ENCODE data around the gene KCNQ5. TPM values are rescaled to one million over a fixed set of nuclear protein-coding genes. Genes with fewer than 3 reads are reported as not detected.

The KCNQ5 gene
- total and polyA plus RNA-seq, 5 experiments from 2014 or later = 2.3 to 10.7 (median 4.8) TPM

- H3K4me1 Mint-ChIP-seq = peaks cover 0 to 8% (median 3%) of the 10 kb centered on the region in 4 donors
- no peaks in the 10 kb centered on the region for H3K27me3 Mint-ChIP-seq
- H3K4me3 Mint-ChIP-seq = no peak overlapping the region
- H3K27ac Mint-ChIP-seq = no peak overlapping the region
- peaks cover 0 to 11% (median 5%) of the 10 kb centered on the region in 9 donors for H3K9me3 Mint-ChIP-seq
- ATAC-seq (no peak), DNase-seq (no peak)
- peaks cover 4 to 12% (median 5%) of the 10 kb centered on the region in 3 donors for H3K36me3 Mint-ChIP-seq
- POLR2A ChIA-PET = no interaction called here
These were observed 176.3 kb downstream of the KCNQ5 start for GRCh38 chr6:72798196-72798595.

- no peak for ATAC-seq
- H3K27me3 Mint-ChIP-seq = no peaks in the 10 kb centered on the region
- H3K4me3 Mint-ChIP-seq = no peak overlapping the region
- H3K27ac Mint-ChIP-seq = no peak overlapping the region
- POLR2A ChIA-PET = no interaction called here
- DNase-seq = no peak
- no peaks in the 10 kb centered on the region for H3K9me3 Mint-ChIP-seq
- H3K4me1 Mint-ChIP-seq = peaks cover 4 to 18% (median 9%) of the 10 kb centered on the region in 4 donors
- H3K36me3 Mint-ChIP-seq = peaks cover 5 to 9% (median 6%) of the 10 kb centered on the region in 3 donors
These were observed 188.0 kb downstream of the KCNQ5 start for GRCh38 chr6:72809746-72810379.

- Mint-ChIP-seq H3K9me3 (no peaks in the 10 kb centered on the region), H3K27ac (peak overlapping the region in 1 of 10 donors; percentile 29), H3K4me1 (peaks cover 7 to 24% (median 10%) of the 10 kb centered on the region in 4 donors), H3K4me3 (no peak overlapping the region), H3K27me3 (no peaks in the 10 kb centered on the region), H3K36me3 (peaks cover 5 to 9% (median 5%) of the 10 kb centered on the region in 3 donors)
- ATAC-seq (no peak), DNase-seq (no peak)
- POLR2A ChIA-PET = no interaction called here
These were observed 188.9 kb downstream of the KCNQ5 start for GRCh38 chr6:72810571-72811280.

GRCh38 chr6:72811971-72812421, 190.1 kb downstream of the KCNQ5 start:
- Mint-ChIP-seq H3K4me3 (no peak overlapping the region), H3K36me3 (peaks cover 0 to 7% (median 5%) of the 10 kb centered on the region in 3 donors), H3K27ac (peak overlapping the region in 2 of 10 donors; percentile 4 to 19), H3K4me1 (peaks cover 10 to 29% (median 13%) of the 10 kb centered on the region in 4 donors), H3K27me3 (no peaks in the 10 kb centered on the region), H3K9me3 (no peaks in the 10 kb centered on the region)
- POLR2A ChIA-PET = no interaction called here
- ATAC-seq (no peak), DNase-seq (no peak)

GRCh38 chr6:72813807-72814596, 192.1 kb downstream of the KCNQ5 start:
- Mint-ChIP-seq H3K27me3 (no peaks in the 10 kb centered on the region), H3K4me1 (peaks cover 10 to 29% (median 13%) of the 10 kb centered on the region in 4 donors), H3K4me3 (no peak overlapping the region), H3K27ac (peak overlapping the region in 1 of 10 donors; percentile 5), H3K36me3 (peaks cover 0 to 2% (median 0%) of the 10 kb centered on the region in 3 donors), H3K9me3 (no peaks in the 10 kb centered on the region)
- ATAC-seq (no peak), DNase-seq (no peak)
- POLR2A ChIA-PET = no interaction called here

GRCh38 chr6:72816022-72816421, 194.2 kb downstream of the KCNQ5 start:
- ATAC-seq (no peak), DNase-seq (no peak)
- H3K4me3 Mint-ChIP-seq = no peak overlapping the region
- peaks cover 10 to 29% (median 13%) of the 10 kb centered on the region in 4 donors for H3K4me1 Mint-ChIP-seq
- H3K9me3 Mint-ChIP-seq = no peaks in the 10 kb centered on the region
- POLR2A ChIA-PET = no interaction called here
- peaks cover 0 to 2% (median 0%) of the 10 kb centered on the region in 3 donors for H3K36me3 Mint-ChIP-seq
- H3K27me3 Mint-ChIP-seq = no peaks in the 10 kb centered on the region
- H3K27ac Mint-ChIP-seq = no peak overlapping the region

GRCh38 chr6:72817208-72817607, 195.3 kb downstream of the KCNQ5 start:
- Mint-ChIP-seq H3K4me1 (peaks cover 10 to 21% (median 12%) of the 10 kb centered on the region in 4 donors), H3K27ac (no peak overlapping the region), H3K27me3 (no peaks in the 10 kb centered on the region), H3K9me3 (no peaks in the 10 kb centered on the region), H3K4me3 (no peak overlapping the region), H3K36me3 (peaks cover 0 to 2% (median 0%) of the 10 kb centered on the region in 3 donors)
- DNase-seq (no peak), ATAC-seq (no peak)
- POLR2A ChIA-PET = no interaction called here

GRCh38 chr6:72819609-72820008, 197.7 kb downstream of the KCNQ5 start:
- no peaks in the 10 kb centered on the region for H3K27me3 Mint-ChIP-seq
- peak in 1 of 2 donors; percentile 29 for ATAC-seq
- H3K27ac Mint-ChIP-seq = no peak overlapping the region
- peak in 1 of 10 donors; percentile 2 for DNase-seq
- H3K4me3 Mint-ChIP-seq = no peak overlapping the region
- no peaks in the 10 kb centered on the region for H3K9me3 Mint-ChIP-seq
- H3K4me1 Mint-ChIP-seq = peaks cover 3 to 11% (median 8%) of the 10 kb centered on the region in 4 donors
- POLR2A ChIA-PET = no interaction called here
- H3K36me3 Mint-ChIP-seq = peaks cover 0 to 2% (median 0%) of the 10 kb centered on the region in 3 donors

GRCh38 chr6:72820153-72820552, 198.3 kb downstream of the KCNQ5 start:
- POLR2A ChIA-PET = no interaction called here
- Mint-ChIP-seq H3K9me3 (no peaks in the 10 kb centered on the region), H3K27ac (no peak overlapping the region), H3K36me3 (peaks cover 0 to 2% (median 0%) of the 10 kb centered on the region in 3 donors), H3K27me3 (no peaks in the 10 kb centered on the region), H3K4me3 (no peak overlapping the region), H3K4me1 (peaks cover 5 to 9% (median 8%) of the 10 kb centered on the region in 4 donors)
- DNase-seq (no peak), ATAC-seq (no peak)

- Mint-ChIP-seq H3K9me3 (no peaks in the 10 kb centered on the region), H3K36me3 (peaks cover 0 to 2% (median 0%) of the 10 kb centered on the region in 3 donors), H3K27me3 (no peaks in the 10 kb centered on the region), H3K4me1 (peaks cover 3 to 8% (median 4%) of the 10 kb centered on the region in 4 donors), H3K27ac (no peak overlapping the region), H3K4me3 (no peak overlapping the region)
- no peak for DNase-seq
- ATAC-seq = no peak
- POLR2A ChIA-PET = no interaction called here
These were observed 199.0 kb downstream of the KCNQ5 start for GRCh38 chr6:72820906-72821305.

GRCh38 chr6:72822023-72822422, 200.2 kb downstream of the KCNQ5 start:
- DNase-seq (no peak), ATAC-seq (no peak)
- no peaks in the 10 kb centered on the region for H3K27me3 Mint-ChIP-seq
- H3K4me1 Mint-ChIP-seq = peaks cover 0 to 11% (median 2%) of the 10 kb centered on the region in 4 donors
- POLR2A ChIA-PET = interaction anchor here (0.8 kb wide), 1 partner anchor 203 kb away, joined by 3 read pairs; no protein-coding TSS in a partner anchor
- H3K9me3 Mint-ChIP-seq = no peaks in the 10 kb centered on the region
- H3K27ac Mint-ChIP-seq = no peak overlapping the region
- no peaks in the 10 kb centered on the region for H3K36me3 Mint-ChIP-seq
- no peak overlapping the region for H3K4me3 Mint-ChIP-seq

GRCh38 chr6:72822691-72823090, 200.8 kb downstream of the KCNQ5 start:
- no peak overlapping the region for H3K4me3 Mint-ChIP-seq
- POLR2A ChIA-PET = interaction anchor here (0.8 kb wide), 1 partner anchor 203 kb away, joined by 3 read pairs; no protein-coding TSS in a partner anchor
- H3K27me3 Mint-ChIP-seq = no peaks in the 10 kb centered on the region
- peaks cover 2 to 11% (median 4%) of the 10 kb centered on the region in 4 donors for H3K4me1 Mint-ChIP-seq
- ATAC-seq = no peak
- peaks cover 0 to 6% (median 0%) of the 10 kb centered on the region in 3 donors for H3K36me3 Mint-ChIP-seq
- DNase-seq = no peak
- no peaks in the 10 kb centered on the region for H3K9me3 Mint-ChIP-seq
- peak overlapping the region in 1 of 10 donors; percentile 3 for H3K27ac Mint-ChIP-seq
